Ishikawa (cell line): ENCODE data around the gene GNAS.

Experiments used
- CEBPB ChIP-seq: IDR thresholded peaks from 2 replicates; pipeline ENCODE4 v1.6.1; 2012
- CREB1 ChIP-seq: IDR thresholded peaks from 2 replicates; pipeline ENCODE4 v1.6.1; 2012; ENCODE audit warnings: low read depth
- EGR1 ChIP-seq: IDR thresholded peaks from 2 replicates; pipeline ENCODE4 v1.6.1; 2012
- EP300 ChIP-seq: IDR thresholded peaks from 2 replicates; pipeline ENCODE4 v1.6.1; 2012; ENCODE audit warnings: borderline replicate concordance
- FOXM1 ChIP-seq: IDR thresholded peaks from 2 replicates; pipeline ENCODE4 v1.6.1; 2012; ENCODE audit warnings: low read depth, borderline replicate concordance
- MAX ChIP-seq: IDR thresholded peaks from 2 replicates; pipeline ENCODE4 v1.6.1; 2012
- NFIC ChIP-seq: IDR thresholded peaks from 2 replicates; pipeline ENCODE4 v1.6.1; 2012
- RAD21 ChIP-seq: IDR thresholded peaks from 2 replicates; pipeline ENCODE4 v1.6.1; 2012; ENCODE audit warnings: low read depth
- REST ChIP-seq: IDR thresholded peaks from 2 replicates; pipeline ENCODE4 v1.6.1; 2012; ENCODE audit warnings: low read depth, mild to moderate bottlenecking
- TAF1 ChIP-seq: IDR thresholded peaks from 2 replicates; pipeline ENCODE4 v1.6.1; 2012; ENCODE audit warnings: low read depth, mild to moderate bottlenecking
- TCF12 ChIP-seq: IDR thresholded peaks from 2 replicates; pipeline ENCODE4 v1.6.1; 2012; ENCODE audit warnings: low read depth
- TEAD4 ChIP-seq: IDR thresholded peaks from 2 replicates; pipeline ENCODE4 v1.6.1; 2012
- USF1 ChIP-seq: IDR thresholded peaks from 2 replicates; pipeline ENCODE4 v1.6.1; 2012
- YY1 ChIP-seq: IDR thresholded peaks from 2 replicates; pipeline ENCODE4 v1.6.1; 2012; ENCODE audit warnings: low read depth
- ZBTB7A ChIP-seq: IDR thresholded peaks from 2 replicates; pipeline ENCODE4 v1.6.1; 2012; ENCODE audit warnings: low read depth

The GNAS gene

GRCh38 chr20:58944610-58945009 lies 92.1 kb downstream of the GNAS start:
- TF ChIP-seq TCF12, result no peak
- TF ChIP-seq ZBTB7A, result no peak
- no peak for TF ChIP-seq FOXM1
- no peak for TF ChIP-seq CEBPB
- TF ChIP-seq CREB1, result no peak
- no peak for TF ChIP-seq YY1
- no peak for TF ChIP-seq MAX
- no peak for TF ChIP-seq TAF1
- TF ChIP-seq EP300, result no peak
- no peak for TF ChIP-seq RAD21
- TF ChIP-seq USF1, result no peak
- TF ChIP-seq REST, result no peak
- TF ChIP-seq TEAD4, result no peak
- no peak for TF ChIP-seq NFIC
- no peak for TF ChIP-seq EGR1

- no peak for TF ChIP-seq TAF1
- TF ChIP-seq MAX, result no peak
- no peak for TF ChIP-seq REST
- TF ChIP-seq NFIC, result no peak
- no peak for TF ChIP-seq TEAD4
- no peak for TF ChIP-seq EP300
- TF ChIP-seq YY1, result no peak
Observed at GRCh38 chr20:58945965-58946631, 93.6 kb downstream of the GNAS start.

- TF ChIP-seq CEBPB (no peak), YY1 (no peak), TEAD4 (no peak), CREB1 (no peak), ZBTB7A (no peak), TCF12 (no peak), EP300 (no peak), USF1 (no peak), REST (no peak), NFIC (no peak), EGR1 (no peak), RAD21 (no peak), MAX (no peak), FOXM1 (no peak), TAF1 (no peak)
Observed at GRCh38 chr20:58950603-58951002, 98.1 kb downstream of the GNAS start.

- TF ChIP-seq FOXM1 (no peak), EP300 (no peak), USF1 (no peak), TCF12 (no peak), EGR1 (no peak)
Observed at GRCh38 chr20:58953050-58953449, 100.5 kb downstream of the GNAS start.
